Measurements from ENCODE around the gene ACSS1. TPM values are rescaled to one million over a fixed set of nuclear protein-coding genes. Genes with fewer than 3 reads are reported as not detected.

Gene ACSS1
- total and polyA plus RNA-seq, 7 donors: 20.1 to 41.0 (median 27.1) TPM

GRCh38 chr20:25061821-25062530 lies 4.0 kb upstream of the ACSS1 start:
- H3K9me3 ChIP-seq: no peaks in the 10 kb centered on the region
- no peak overlapping the region for H3K4me3 ChIP-seq
- 89 to 92% methylated on average over 15 of the region's 15 CpGs for WGBS, 2 donors
- H3K27me3 ChIP-seq: no peaks in the 10 kb centered on the region
- peaks cover 0 to 22% (median 17%) of the 10 kb centered on the region in 4 donors for H3K4me1 ChIP-seq
- no peaks in the 10 kb centered on the region for H3K36me3 ChIP-seq
- no peak overlapping the region for H3K27ac ChIP-seq
- DNase-seq: peak; percentile 42
- TF ChIP-seq EP300 (IDR thresholded peaks at IDR 0.05): no peak
- no peak for TF ChIP-seq POLR2AphosphoS5 (IDR thresholded peaks at IDR 0.05)
- no peak for TF ChIP-seq CTCF (IDR thresholded peaks at IDR 0.05)
- no peak for TF ChIP-seq POLR2A (IDR thresholded peaks at IDR 0.05)
- intact Hi-C loops (cut with DNase I): no loop called here

GRCh38 chr20:25061103-25061799 lies 3.3 kb upstream of the ACSS1 start:
- no peak overlapping the region for H3K4me3 ChIP-seq
- no peak overlapping the region for H3K27ac ChIP-seq
- WGBS, 2 donors: 41 to 77% methylated on average over 7 of the region's 7 CpGs
- H3K27me3 ChIP-seq: no peaks in the 10 kb centered on the region
- no peaks in the 10 kb centered on the region for H3K9me3 ChIP-seq
- intact Hi-C loops (cut with DNase I): no loop called here
- DNase-seq: peak; percentile 50
- H3K36me3 ChIP-seq: no peaks in the 10 kb centered on the region
- TF ChIP-seq EP300 (IDR thresholded peaks at IDR 0.05) (no peak), POLR2A (IDR thresholded peaks at IDR 0.05) (no peak), CTCF (IDR thresholded peaks at IDR 0.05) (no peak), POLR2AphosphoS5 (IDR thresholded peaks at IDR 0.05) (no peak)
- peaks cover 0 to 29% (median 24%) of the 10 kb centered on the region in 4 donors for H3K4me1 ChIP-seq

GRCh38 chr20:25059866-25060465 lies 2.0 kb upstream of the ACSS1 start:
- Histone ChIP-seq H3K9me3 (no peaks in the 10 kb centered on the region), H3K36me3 (no peaks in the 10 kb centered on the region), H3K4me3 (no peak overlapping the region), H3K4me1 (peaks cover 0 to 37% (median 33%) of the 10 kb centered on the region in 4 donors), H3K27ac (peak overlapping the region; percentile 93 to 97 (median 94)), H3K27me3 (no peaks in the 10 kb centered on the region)
- peak; percentile 56 for DNase-seq
- TF ChIP-seq POLR2A (IDR thresholded peaks at IDR 0.05) (no peak), EP300 (IDR thresholded peaks at IDR 0.05) (no peak), CTCF (IDR thresholded peaks at IDR 0.05) (no peak), POLR2AphosphoS5 (IDR thresholded peaks at IDR 0.05) (no peak)
- intact Hi-C loops (cut with DNase I): loop anchor here (5.0 to 10.0 kb wide), 2 partner anchors 187 to 1705 kb away; partner anchors contain the start of genes NXT1 and PYGB
- 92 to 94% methylated on average over 8 of the region's 8 CpGs for WGBS, 2 donors

- no peak for TF ChIP-seq EP300 (IDR thresholded peaks at IDR 0.05)
- no peak for TF ChIP-seq POLR2A (IDR thresholded peaks at IDR 0.05)
- TF ChIP-seq CTCF (IDR thresholded peaks at IDR 0.05): no peak
- TF ChIP-seq POLR2AphosphoS5 (IDR thresholded peaks at IDR 0.05): no peak
- Histone ChIP-seq H3K36me3 (no peaks in the 10 kb centered on the region), H3K27me3 (no peaks in the 10 kb centered on the region), H3K4me1 (peaks cover 0 to 45% (median 42%) of the 10 kb centered on the region in 4 donors), H3K4me3 (peak overlapping the region; percentile 75 to 88 (median 80)), H3K27ac (peak overlapping the region; percentile 93 to 97 (median 94)), H3K9me3 (no peaks in the 10 kb centered on the region)
- peak; percentile 81 for DNase-seq
- intact Hi-C loops (cut with DNase I): loop anchor here (5.0 to 10.0 kb wide), 2 partner anchors 188 to 1704 kb away; partner anchors contain the start of genes NXT1 and PYGB
- 32 to 52% methylated on average over 20 of the region's 20 CpGs for WGBS, 2 donors
Observed at GRCh38 chr20:25058847-25059810, 1.2 kb upstream of the ACSS1 start.
